Stimulated activated CD8-positive, alpha-beta memory T cell treated with anti-CD3 and anti-CD28 coated beads, Interleukin-15, amount 100 ng/mL, for 48 hours (primary cell): ENCODE data around the gene TRAFD1.
"Not testable (repeated sequence)": the region's sequence is repeated elsewhere in the genome, so short reads cannot be mapped to it uniquely, and the experiment has no call there.

Experiments used
- DNase-seq, 2 donors: peaks; one replicate each; pipeline ENCODE4 v3.0.0-alpha.2; 2020; ENCODE audit warnings: low read depth in 2 of 2

TRAFD1 gene

GRCh38 chr12:112125250-112125999, at the start of gene TRAFD1:
Gene TRAFD1 (plus strand): TSS chr12:112125560. CDS start chr12:112130523, 4,963 bp downstream.
- DNase-seq, result peak; percentile 98 to 99

- no peak for DNase-seq
These were observed 38.1 kb upstream of the TRAFD1 start for GRCh38 chr12:112087055-112087850.

- DNase-seq, result no peak
These were observed 37.5 kb upstream of the TRAFD1 start for GRCh38 chr12:112087851-112088250.

- DNase-seq, result no peak
These were observed 33.8 kb upstream of the TRAFD1 start for GRCh38 chr12:112091563-112091962.

- DNase-seq, result no peak
These were observed 29.3 kb upstream of the TRAFD1 start for GRCh38 chr12:112096070-112096469.

- DNase-seq, result peak in 1 of 2 donors; percentile 14
These were observed 28.7 kb upstream of the TRAFD1 start for GRCh38 chr12:112096667-112097066.

- no peak for DNase-seq
These were observed 27.7 kb upstream of the TRAFD1 start for GRCh38 chr12:112097641-112098040.

- not testable (repeated sequence) for DNase-seq
These were observed 24.9 kb upstream of the TRAFD1 start for GRCh38 chr12:112100500-112100899.

GRCh38 chr12:112102127-112102526, 23.2 kb upstream of the TRAFD1 start:
- no peak for DNase-seq

GRCh38 chr12:112102746-112103145, 22.6 kb upstream of the TRAFD1 start:
- not testable (repeated sequence) for DNase-seq

- no peak for DNase-seq
These were observed 21.4 kb upstream of the TRAFD1 start for GRCh38 chr12:112103758-112104503.

- DNase-seq, result no peak
These were observed 19.5 kb upstream of the TRAFD1 start for GRCh38 chr12:112105891-112106290.

- DNase-seq, result peak in 1 of 2 donors; percentile 5
These were observed 17.8 kb upstream of the TRAFD1 start for GRCh38 chr12:112107306-112108201.

GRCh38 chr12:112108202-112109079, 16.9 kb upstream of the TRAFD1 start, which contains the start of gene NAA25:
Gene NAA25 (minus strand): TSS chr12:112108783. CDS start chr12:112108773, 10 bp downstream.
- DNase-seq, result peak; percentile 79 to 86

GRCh38 chr12:112110787-112111662, 14.3 kb upstream of the TRAFD1 start:
- DNase-seq, result not testable (repeated sequence)

GRCh38 chr12:112111931-112112330, 13.4 kb upstream of the TRAFD1 start:
- DNase-seq, result no peak

- DNase-seq, result no peak
These were observed 12.8 kb upstream of the TRAFD1 start for GRCh38 chr12:112112409-112113133.
